Measurements from ENCODE around the gene RDH12.

- no peak for TF ChIP-seq POLR2A (IDR thresholded peaks at IDR 0.05; ENCODE audit: low read depth, low read length)
- TF ChIP-seq MAX (IDR thresholded peaks at IDR 0.05; ENCODE audit: insufficient read depth, insufficient read length) = no peak
- no peak for TF ChIP-seq CTCF (IDR thresholded peaks at IDR 0.05; ENCODE audit: extremely low read depth in 1 of 2, insufficient read depth in 1 of 2, low read depth in 1 of 2, low read length in 2 of 2)
- TF ChIP-seq JUN (IDR thresholded peaks at IDR 0.05; ENCODE audit: borderline replicate concordance, insufficient read depth, insufficient read length, low read depth) = no peak
Measured at GRCh38 chr14:67722293-67722692, 20.6 kb downstream of the RDH12 start.
